GM12878 (cell line): ENCODE data around the gene TCTN1. TPM values are rescaled to one million over a fixed set of nuclear protein-coding genes. Genes with fewer than 3 reads are reported as not detected.

Source experiments
- ATAC-seq: fragments of 200-7000 bp; cut with Tn5 transposase; 3 replicates; pipeline ENCODE4 v1.9.1; 2020; ENCODE audit warnings: mild to moderate bottlenecking, moderate library complexity
- BruUV-seq: library from RNA; stranded (reverse); fragments of 400-500 nt; replicated peaks from 2 replicates; lab custom pipeline; 2021; lab: Mats Ljungman, UMichigan
- CTCF ChIA-PET: fragments of 300-600 bp; sonication (Branson Sonifier 250); formaldehyde crosslinking; extraction: SDS; loops from one replicate; lab custom pipeline; 2021; ENCODE audit warnings: inconsistent platforms; lab: Yijun Ruan, JAX
- POLR2A ChIA-PET: fragments of 350-600 bp; formaldehyde crosslinking; extraction: SDS; loops from one replicate; lab custom pipeline; 2021; ENCODE audit warnings: inconsistent platforms; lab: Charles Lee
- RAD21 ChIA-PET: fragments of 300-600 bp; sonication (Branson Sonifier 250); formaldehyde crosslinking; loops from one replicate; lab custom pipeline; 2023; ENCODE audit warnings: antibody characterized with exemption; ENCODE audit not compliant: unreplicated experiment; lab: Charles Lee
- SMC1A ChIA-PET: fragments of 300-600 bp; sonication (Branson Sonifier 250); formaldehyde crosslinking; loops from one replicate; lab custom pipeline; 2023; ENCODE audit not compliant: unreplicated experiment, uncharacterized antibody; lab: Charles Lee
- DNase-seq: peaks from one replicate; pipeline ENCODE4 v3.0.0-alpha.2; 2011; ENCODE audit warnings: low read depth, low spot score
- FAIRE-seq: peaks from 3 replicates; lab custom pipeline; 2011; peaks lifted over from hg19 to GRCh38; lab: Jason Lieb, UNC
- H2AFZ ChIP-seq: 2 replicates; pipeline ENCODE4 v1.6.0; 2011; ENCODE audit warnings: low read depth, low read length, control low read depth; ENCODE audit not compliant: control insufficient read depth
- H3K27ac ChIP-seq: 2 replicates; pipeline ENCODE4 v1.5.1; 2011; ENCODE audit warnings: control low read depth; ENCODE audit not compliant: control insufficient read depth, insufficient read depth
- H3K27me3 ChIP-seq, 2 experiments: replicated peaks in 1 of 2; 2 replicates each; pipeline versions ENCODE4 v1.6.0 to v1.6.1; 2011; ENCODE audit warnings: low read length in 1 of 2; ENCODE audit not compliant: control insufficient read depth in 2 of 2, insufficient read depth in 2 of 2
- H3K36me3 ChIP-seq, 2 experiments: 2 replicates each; pipeline ENCODE4 v1.5.1; 2011; ENCODE audit warnings: low read length in 1 of 2; ENCODE audit not compliant: control insufficient read depth in 2 of 2, insufficient read depth in 2 of 2
- H3K4me1 ChIP-seq: 2 replicates; pipeline ENCODE4 v1.6.1; 2011; ENCODE audit warnings: mild to moderate bottlenecking, low read length, moderate library complexity, mixed read lengths; ENCODE audit not compliant: control insufficient read depth, insufficient read depth
- H3K4me2 ChIP-seq: 2 replicates; pipeline ENCODE4 v1.6.0; 2011; ENCODE audit warnings: control low read depth; ENCODE audit not compliant: control insufficient read depth, insufficient read depth
- H3K4me3 ChIP-seq: fragments of 200-600 bp; sonication (generic); 2 replicates; pipeline ENCODE4 v1.5.1; 2016
- H3K79me2 ChIP-seq: 2 replicates; pipeline ENCODE4 v1.6.0; 2011; ENCODE audit warnings: low read length; ENCODE audit not compliant: control insufficient read depth, insufficient read depth
- H3K9ac ChIP-seq: 2 replicates; pipeline ENCODE4 v1.8.0; 2011; ENCODE audit warnings: low read length, control low read depth, mixed read lengths; ENCODE audit not compliant: control insufficient read depth, insufficient read depth
- H3K9me3 ChIP-seq: replicated peaks from 3 replicates; pipeline ENCODE4 v1.5.1; 2011; ENCODE audit warnings: mild to moderate bottlenecking, low read length; ENCODE audit not compliant: control insufficient read depth, insufficient read depth
- H4K20me1 ChIP-seq: 2 replicates; pipeline ENCODE4 v1.6.0; 2011; ENCODE audit not compliant: control insufficient read depth, insufficient read depth
- IKZF2 ChIP-seq, 2 experiments: fragments of 450-650 bp; IDR thresholded peaks; 2 replicates each; pipeline ENCODE4 v1.6.1; 2017; ENCODE audit warnings: mild to moderate bottlenecking in 2 of 2, moderate library complexity in 2 of 2
- MYB ChIP-seq: fragments of 150-350 bp; IDR thresholded peaks from 2 replicates; pipeline ENCODE4 v1.6.1; 2014; ENCODE audit warnings: mild to moderate bottlenecking, low read depth, low read length, borderline replicate concordance
- RFX5 ChIP-seq: IDR thresholded peaks from 2 replicates; pipeline ENCODE4 v1.6.1; 2011; ENCODE audit warnings: low read depth, low read length, improper control_type of control experiment
- RUNX3 ChIP-seq: IDR thresholded peaks from 2 replicates; pipeline ENCODE4 v1.6.1; 2012; ENCODE audit warnings: low read length, inconsistent platforms
- SIN3A ChIP-seq: IDR thresholded peaks from 2 replicates; pipeline ENCODE4 v1.6.1; 2012; ENCODE audit warnings: low read depth, low read length, improper control_type of control experiment
- SPI1 ChIP-seq: IDR thresholded peaks from 2 replicates; pipeline ENCODE4 v1.6.1; 2011; ENCODE audit warnings: low read depth, mild to moderate bottlenecking, low read length, moderate library complexity, borderline replicate concordance; ENCODE audit not compliant: insufficient read depth
- SREBF1 ChIP-seq: IDR thresholded peaks from 2 replicates; pipeline ENCODE4 v1.6.1; 2012; ENCODE audit warnings: mild to moderate bottlenecking, low read length
- ZNF274 ChIP-seq: IDR thresholded peaks from one replicate; pipeline ENCODE4 v1.8.0; 2011; ENCODE audit not compliant: insufficient read length, insufficient read depth
- WGBS: methylation state at CpG from one replicate; pipeline ENCODE4 v1.1.6; 2016; ENCODE audit warnings: low lambda C conversion rate; ENCODE audit not compliant: insufficient replicate concordance, insufficient coverage; ENCODE audit errors: missing lambda C conversion rate; 5-methylcytosine and 5-hydroxymethylcytosine counted together
- in situ Hi-C: fragments of 300-500 bp; cut with MboI; formaldehyde crosslinking; loops from 9 replicates; pipeline ENCODE4 v1.14.3; 2018; ENCODE audit warnings: mixed read lengths
- intact Hi-C: fragments of 100-400 bp; cut with micrococcal nuclease; formaldehyde crosslinking; loops from one replicate; pipeline ENCODE4 v1.14.2; 2022; ENCODE audit not compliant: unreplicated experiment
- polyA plus RNA-seq, 11 experiments: library from polyadenylated mRNA; depleted of rRNA in 4 of 11; unstranded in 6 of 11; stranded (reverse) in 5 of 11; fragments of >200 nt; fragmentation: Nextera tagmentation in 4 of 11; fragmentation: Illumina TruSeq in 1 of 11; extraction: Ambion mirVana in 4 of 11; extraction: Trizol in 1 of 11; gene quantifications; 1 replicate in 1 of 11; 2 replicates in 10 of 11; pipeline versions ENCODE4 v1.2.1 to v1.2.3, GENCODE V29; 2011 to 2016; ENCODE audit warnings: inconsistent platforms in 2 of 11, missing spikeins in 2 of 11, low read depth in 1 of 11
- total RNA-seq, 4 experiments: library from RNA; depleted of rRNA in 3 of 4; stranded (reverse); fragments of >200 nt in 3 of 4; fragmentation: Illumina TruSeq in 1 of 4; extraction: Trizol in 1 of 4; gene quantifications; 2 replicates each; pipeline versions ENCODE4 v1.2.1 to v1.2.3, GENCODE V29; 2013 to 2021
- TF ChIP-seq, protein P1 (sequence below): IDR thresholded peaks from 2 replicates; pipeline ENCODE4 v1.6.1; 2011; ENCODE audit warnings: low read depth, low read length, improper control_type of control experiment, borderline replicate concordance
- TF ChIP-seq, protein P2 (sequence below): fragments of 450-650 bp; formaldehyde crosslinking; IDR thresholded peaks from 2 replicates; pipeline ENCODE4 v1.4.0; 2020; ENCODE audit warnings: mild to moderate bottlenecking, moderate library complexity
- TF ChIP-seq, protein P3 (sequence below): IDR thresholded peaks from 2 replicates; pipeline ENCODE4 v1.6.1; 2012; ENCODE audit warnings: improper control_type of control experiment, low read depth, low read length; ENCODE audit not compliant: insufficient replicate concordance

TCTN1 gene
- total and polyA plus RNA-seq, 10 of the 15 experiments (the other 5 are each of a cell fraction or from before 2014, with no cell fraction given) = 8.8 to 23.5 (median 15.3) TPM

- TF ChIP-seq, protein P1, sequence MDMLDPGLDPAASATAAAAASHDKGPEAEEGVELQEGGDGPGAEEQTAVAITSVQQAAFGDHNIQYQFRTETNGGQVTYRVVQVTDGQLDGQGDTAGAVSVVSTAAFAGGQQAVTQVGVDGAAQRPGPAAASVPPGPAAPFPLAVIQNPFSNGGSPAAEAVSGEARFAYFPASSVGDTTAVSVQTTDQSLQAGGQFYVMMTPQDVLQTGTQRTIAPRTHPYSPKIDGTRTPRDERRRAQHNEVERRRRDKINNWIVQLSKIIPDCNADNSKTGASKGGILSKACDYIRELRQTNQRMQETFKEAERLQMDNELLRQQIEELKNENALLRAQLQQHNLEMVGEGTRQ = no peak
Observed at GRCh38 chr12:110693731-110694130, 79.8 kb downstream of the TCTN1 start (continued).

DNA sequence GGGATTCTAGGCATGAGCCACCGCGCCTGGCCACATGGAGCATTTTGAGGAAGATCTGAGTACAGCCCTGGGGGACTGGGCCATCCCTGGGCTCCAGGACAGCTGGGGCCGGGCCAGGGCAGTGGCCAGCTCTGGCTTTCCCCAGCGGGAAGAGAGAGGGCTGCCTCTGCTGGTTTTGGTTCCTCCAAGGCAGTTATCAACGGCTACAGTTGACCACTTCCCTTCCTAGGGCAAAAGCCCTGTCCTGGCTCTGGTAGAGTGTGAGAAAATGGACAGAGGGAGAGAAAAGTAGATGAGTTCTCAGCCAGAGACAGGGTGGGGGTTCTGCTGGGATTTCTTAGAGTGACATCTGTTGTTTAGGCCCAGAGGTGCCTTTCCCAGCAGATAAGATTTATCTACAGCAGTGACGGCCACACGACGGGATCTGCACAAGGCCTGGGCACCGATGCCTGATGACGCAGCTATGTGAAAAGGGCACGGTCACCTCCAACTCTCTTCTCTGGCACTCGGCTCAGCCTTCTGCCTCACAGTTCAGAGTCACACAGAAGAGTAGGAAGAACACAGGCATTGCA lies 80.5 kb downstream of the TCTN1 start:
- RAD21 ChIA-PET = interaction anchor here (0.7 to 3.3 kb wide), 6 partner anchors 9 to 181 kb away, joined by 3 to 15 read pairs (median 4); no protein-coding TSS in a partner anchor
- CTCF ChIA-PET = interaction anchor here (1.1 to 3.1 kb wide), 4 partner anchors 37 to 245 kb away, joined by 3 to 25 read pairs (median 12); partner anchors contain the start of gene ARPC3
- Histone ChIP-seq H4K20me1 (no peaks in the 10 kb centered on the region), H3K36me3 (no peaks in the 10 kb centered on the region), H3K9me3 (no peaks in the 10 kb centered on the region), H3K79me2 (no peaks in the 10 kb centered on the region; the same call in 1 of the 2 replicates), H3K9ac (no peak overlapping the region; the same call in 1 of the 2 replicates), H3K4me2 (peak overlapping the region; percentile 20; the same call in 1 of the 2 replicates), H2AFZ (peak overlapping the region; percentile 37), H3K4me3 (no peak overlapping the region), H3K4me1 (peaks cover 48% of the 10 kb centered on the region), H3K27ac (peak overlapping the region; percentile 50), H3K27me3 (no peaks in the 10 kb centered on the region)
- in situ Hi-C loops = no loop called here
- 70% methylated on average over 12 of the region's 12 CpGs for WGBS
- POLR2A ChIA-PET = interaction anchor here (0.6 to 1.2 kb wide), 5 partner anchors 21 to 222 kb away, joined by 3 to 6 read pairs (median 5); no protein-coding TSS in a partner anchor
- ATAC-seq = peak; percentile 2; the same call in 1 of the 3 replicates
- no TSS peak for BruUV-seq
- SMC1A ChIA-PET = interaction anchor here (0.6 to 3.2 kb wide), 8 partner anchors 15 to 94 kb away, joined by 3 to 27 read pairs (median 4); partner anchors contain the start of gene TCTN1
- intact Hi-C loops = no loop called here
- no peak for DNase-seq
- FAIRE-seq = no peak
- TF ChIP-seq MYB (peak; percentile 9; the same call in 1 of the 2 replicates), RFX5 (no peak), SREBF1 (no peak), SPI1 (peak; percentile 75; the same call in 1 of the 2 replicates), ZNF274 (no peak), RUNX3 (peak; percentile 45; the same call in 1 of the 2 replicates), IKZF2 (IDR thresholded peaks at IDR 0.05) (peak; percentile 32 to 44; a peak in 2 of 4 replicates), SIN3A (no peak)
- TF ChIP-seq, protein P2, sequence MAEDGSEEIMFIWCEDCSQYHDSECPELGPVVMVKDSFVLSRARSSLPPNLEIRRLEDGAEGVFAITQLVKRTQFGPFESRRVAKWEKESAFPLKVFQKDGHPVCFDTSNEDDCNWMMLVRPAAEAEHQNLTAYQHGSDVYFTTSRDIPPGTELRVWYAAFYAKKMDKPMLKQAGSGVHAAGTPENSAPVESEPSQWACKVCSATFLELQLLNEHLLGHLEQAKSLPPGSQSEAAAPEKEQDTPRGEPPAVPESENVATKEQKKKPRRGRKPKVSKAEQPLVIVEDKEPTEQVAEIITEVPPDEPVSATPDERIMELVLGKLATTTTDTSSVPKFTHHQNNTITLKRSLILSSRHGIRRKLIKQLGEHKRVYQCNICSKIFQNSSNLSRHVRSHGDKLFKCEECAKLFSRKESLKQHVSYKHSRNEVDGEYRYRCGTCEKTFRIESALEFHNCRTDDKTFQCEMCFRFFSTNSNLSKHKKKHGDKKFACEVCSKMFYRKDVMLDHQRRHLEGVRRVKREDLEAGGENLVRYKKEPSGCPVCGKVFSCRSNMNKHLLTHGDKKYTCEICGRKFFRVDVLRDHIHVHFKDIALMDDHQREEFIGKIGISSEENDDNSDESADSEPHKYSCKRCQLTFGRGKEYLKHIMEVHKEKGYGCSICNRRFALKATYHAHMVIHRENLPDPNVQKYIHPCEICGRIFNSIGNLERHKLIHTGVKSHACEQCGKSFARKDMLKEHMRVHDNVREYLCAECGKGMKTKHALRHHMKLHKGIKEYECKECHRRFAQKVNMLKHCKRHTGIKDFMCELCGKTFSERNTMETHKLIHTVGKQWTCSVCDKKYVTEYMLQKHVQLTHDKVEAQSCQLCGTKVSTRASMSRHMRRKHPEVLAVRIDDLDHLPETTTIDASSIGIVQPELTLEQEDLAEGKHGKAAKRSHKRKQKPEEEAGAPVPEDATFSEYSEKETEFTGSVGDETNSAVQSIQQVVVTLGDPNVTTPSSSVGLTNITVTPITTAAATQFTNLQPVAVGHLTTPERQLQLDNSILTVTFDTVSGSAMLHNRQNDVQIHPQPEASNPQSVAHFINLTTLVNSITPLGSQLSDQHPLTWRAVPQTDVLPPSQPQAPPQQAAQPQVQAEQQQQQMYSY (CRISPR knock-in tag) = no peak
- TF ChIP-seq, protein P3, sequence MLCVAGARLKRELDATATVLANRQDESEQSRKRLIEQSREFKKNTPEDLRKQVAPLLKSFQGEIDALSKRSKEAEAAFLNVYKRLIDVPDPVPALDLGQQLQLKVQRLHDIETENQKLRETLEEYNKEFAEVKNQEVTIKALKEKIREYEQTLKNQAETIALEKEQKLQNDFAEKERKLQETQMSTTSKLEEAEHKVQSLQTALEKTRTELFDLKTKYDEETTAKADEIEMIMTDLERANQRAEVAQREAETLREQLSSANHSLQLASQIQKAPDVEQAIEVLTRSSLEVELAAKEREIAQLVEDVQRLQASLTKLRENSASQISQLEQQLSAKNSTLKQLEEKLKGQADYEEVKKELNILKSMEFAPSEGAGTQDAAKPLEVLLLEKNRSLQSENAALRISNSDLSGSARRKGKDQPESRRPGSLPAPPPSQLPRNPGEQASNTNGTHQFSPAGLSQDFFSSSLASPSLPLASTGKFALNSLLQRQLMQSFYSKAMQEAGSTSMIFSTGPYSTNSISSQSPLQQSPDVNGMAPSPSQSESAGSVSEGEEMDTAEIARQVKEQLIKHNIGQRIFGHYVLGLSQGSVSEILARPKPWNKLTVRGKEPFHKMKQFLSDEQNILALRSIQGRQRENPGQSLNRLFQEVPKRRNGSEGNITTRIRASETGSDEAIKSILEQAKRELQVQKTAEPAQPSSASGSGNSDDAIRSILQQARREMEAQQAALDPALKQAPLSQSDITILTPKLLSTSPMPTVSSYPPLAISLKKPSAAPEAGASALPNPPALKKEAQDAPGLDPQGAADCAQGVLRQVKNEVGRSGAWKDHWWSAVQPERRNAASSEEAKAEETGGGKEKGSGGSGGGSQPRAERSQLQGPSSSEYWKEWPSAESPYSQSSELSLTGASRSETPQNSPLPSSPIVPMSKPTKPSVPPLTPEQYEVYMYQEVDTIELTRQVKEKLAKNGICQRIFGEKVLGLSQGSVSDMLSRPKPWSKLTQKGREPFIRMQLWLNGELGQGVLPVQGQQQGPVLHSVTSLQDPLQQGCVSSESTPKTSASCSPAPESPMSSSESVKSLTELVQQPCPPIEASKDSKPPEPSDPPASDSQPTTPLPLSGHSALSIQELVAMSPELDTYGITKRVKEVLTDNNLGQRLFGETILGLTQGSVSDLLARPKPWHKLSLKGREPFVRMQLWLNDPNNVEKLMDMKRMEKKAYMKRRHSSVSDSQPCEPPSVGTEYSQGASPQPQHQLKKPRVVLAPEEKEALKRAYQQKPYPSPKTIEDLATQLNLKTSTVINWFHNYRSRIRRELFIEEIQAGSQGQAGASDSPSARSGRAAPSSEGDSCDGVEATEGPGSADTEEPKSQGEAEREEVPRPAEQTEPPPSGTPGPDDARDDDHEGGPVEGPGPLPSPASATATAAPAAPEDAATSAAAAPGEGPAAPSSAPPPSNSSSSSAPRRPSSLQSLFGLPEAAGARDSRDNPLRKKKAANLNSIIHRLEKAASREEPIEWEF = no peak
